DND-41 (cell line): ENCODE measurements around the gene P2RY11.

ENCODE experiments used
- ATAC-seq: fragments of 200-7000 bp; cut with Tn5 transposase; 3 replicates; pipeline ENCODE4 v1.9.1; 2021; ENCODE audit warnings: low read depth; ENCODE audit not compliant: insufficient read depth
- DNase-seq: peaks from one replicate; pipeline ENCODE4 v3.0.0-alpha.2; 2020
- H2AFZ ChIP-seq: 2 replicates; pipeline ENCODE4 v1.6.0; 2012; ENCODE audit warnings: low read depth, low read length
- H3K27ac ChIP-seq: 2 replicates; pipeline ENCODE4 v1.5.1; 2012; ENCODE audit warnings: low read length, inconsistent platforms
- H3K27me3 ChIP-seq: fragments of 200-600 bp; sonication (generic); 2 replicates; pipeline ENCODE4 v1.6.0; 2012; ENCODE audit warnings: low read length, mild to moderate bottlenecking, inconsistent platforms; ENCODE audit not compliant: insufficient read depth, poor library complexity
- H3K36me3 ChIP-seq: 2 replicates; pipeline ENCODE4 v1.5.1; 2012; ENCODE audit warnings: low read length, inconsistent platforms; ENCODE audit not compliant: insufficient read depth
- H3K4me1 ChIP-seq: 2 replicates; pipeline ENCODE4 v1.5.1; 2012; ENCODE audit warnings: mild to moderate bottlenecking, low read length; ENCODE audit not compliant: insufficient read depth
- H3K4me2 ChIP-seq: 2 replicates; pipeline ENCODE4 v1.6.0; 2012; ENCODE audit warnings: mild to moderate bottlenecking, moderate library complexity, low read length, inconsistent platforms; ENCODE audit not compliant: insufficient read depth
- H3K4me3 ChIP-seq, 2 experiments: fragments of 200-600 bp in 1 of 2; shearing (Covaris generic) in 1 of 2; 2 replicates each; pipeline ENCODE4 v1.5.1; 2012 to 2016; ENCODE audit warnings: inconsistent platforms in 2 of 2, low read length in 2 of 2, mild to moderate bottlenecking in 2 of 2, low read depth in 1 of 2, moderate library complexity in 1 of 2
- H3K79me2 ChIP-seq: 2 replicates; pipeline ENCODE4 v1.6.0; 2012; ENCODE audit warnings: low read length, inconsistent platforms; ENCODE audit not compliant: insufficient read depth
- H3K9ac ChIP-seq: 2 replicates; pipeline ENCODE4 v1.6.0; 2012; ENCODE audit warnings: low read depth, mild to moderate bottlenecking, inconsistent platforms, low read length, moderate library complexity
- H3K9me3 ChIP-seq: 2 replicates; pipeline ENCODE4 v1.5.1; 2012; ENCODE audit warnings: low read length, moderate library complexity, mild to moderate bottlenecking, inconsistent platforms; ENCODE audit not compliant: insufficient read depth, severe bottlenecking
- H4K20me1 ChIP-seq: 2 replicates; pipeline ENCODE4 v1.6.0; 2012; ENCODE audit warnings: low read length; ENCODE audit not compliant: insufficient read depth
- CTCF ChIP-seq: IDR thresholded peaks from 2 replicates; pipeline ENCODE4 v1.5.1; 2012; ENCODE audit warnings: borderline replicate concordance, low read length, moderate library complexity, mild to moderate bottlenecking; ENCODE audit not compliant: poor library complexity, severe bottlenecking; ENCODE audit errors: extremely low read depth
- EZH2 ChIP-seq: IDR thresholded peaks from 3 replicates; pipeline ENCODE4 v1.6.1; 2012; ENCODE audit warnings: borderline replicate concordance, low read depth, mild to moderate bottlenecking, moderate library complexity, low read length, inconsistent platforms; ENCODE audit not compliant: severe bottlenecking

Gene P2RY11

GRCh38 chr19:10091370-10091687, 20.2 kb upstream of the P2RY11 start:
- ATAC-seq = no peak
- peaks cover 7% of the 10 kb centered on the region for H3K36me3 ChIP-seq
- H3K27me3 ChIP-seq = no peaks in the 10 kb centered on the region
- TF ChIP-seq CTCF = no peak
- no peak for TF ChIP-seq EZH2
- H3K79me2 ChIP-seq = no peaks in the 10 kb centered on the region; the same call in 1 of the 2 replicates
- H3K4me1 ChIP-seq = peaks cover 11% of the 10 kb centered on the region
- DNase-seq = no peak
- H3K4me3 ChIP-seq = no peak overlapping the region
- no peaks in the 10 kb centered on the region for H3K9me3 ChIP-seq
- no peak overlapping the region for H3K4me2 ChIP-seq
- 0 out of 2 replicates have a peak, but pooled peaks cover 3% of the 10 kb centered on the region for H4K20me1 ChIP-seq
- H3K27ac ChIP-seq = no peak overlapping the region
- H2AFZ ChIP-seq = no peak overlapping the region
- no peak overlapping the region for H3K9ac ChIP-seq

- H2AFZ ChIP-seq = no peak overlapping the region
- ATAC-seq = no peak
- no peaks in the 10 kb centered on the region for H3K79me2 ChIP-seq
- H3K27me3 ChIP-seq = no peaks in the 10 kb centered on the region
- H4K20me1 ChIP-seq = 0 out of 2 replicates have a peak, but pooled peaks cover 3% of the 10 kb centered on the region
- H3K9me3 ChIP-seq = no peaks in the 10 kb centered on the region
- H3K4me2 ChIP-seq = no peak overlapping the region
- no peak overlapping the region for H3K27ac ChIP-seq
- no peak for DNase-seq
- H3K4me1 ChIP-seq = peaks cover 4% of the 10 kb centered on the region
- H3K9ac ChIP-seq = no peak overlapping the region
- TF ChIP-seq EZH2 (no peak), CTCF (no peak)
- no peak overlapping the region for H3K4me3 ChIP-seq
- H3K36me3 ChIP-seq = peaks cover 7% of the 10 kb centered on the region
Measured at GRCh38 chr19:10091895-10092641, 19.4 kb upstream of the P2RY11 start.

- H3K36me3 ChIP-seq = peaks cover 7% of the 10 kb centered on the region
- H3K4me3 ChIP-seq = no peak overlapping the region
- H3K4me2 ChIP-seq = no peak overlapping the region
- H2AFZ ChIP-seq = no peak overlapping the region
- H3K4me1 ChIP-seq = no peaks in the 10 kb centered on the region
- no peaks in the 10 kb centered on the region for H3K79me2 ChIP-seq
- no peak overlapping the region for H3K27ac ChIP-seq
- H3K9me3 ChIP-seq = no peaks in the 10 kb centered on the region
- 0 out of 2 replicates have a peak, but pooled peaks cover 3% of the 10 kb centered on the region for H4K20me1 ChIP-seq
- ATAC-seq = no peak
- no peaks in the 10 kb centered on the region for H3K27me3 ChIP-seq
- TF ChIP-seq CTCF (no peak), EZH2 (no peak)
- no peak for DNase-seq
- no peak overlapping the region for H3K9ac ChIP-seq
Measured at GRCh38 chr19:10092648-10093294, 18.7 kb upstream of the P2RY11 start.
